Measurements from ENCODE around the gene HSP90AB1. TPM values are rescaled to one million over a fixed set of nuclear protein-coding genes. Genes with fewer than 3 reads are reported as not detected.

Gene HSP90AB1
- total and polyA plus RNA-seq, 2 experiments from 2014 or later: 665 to 876 TPM

DNA sequence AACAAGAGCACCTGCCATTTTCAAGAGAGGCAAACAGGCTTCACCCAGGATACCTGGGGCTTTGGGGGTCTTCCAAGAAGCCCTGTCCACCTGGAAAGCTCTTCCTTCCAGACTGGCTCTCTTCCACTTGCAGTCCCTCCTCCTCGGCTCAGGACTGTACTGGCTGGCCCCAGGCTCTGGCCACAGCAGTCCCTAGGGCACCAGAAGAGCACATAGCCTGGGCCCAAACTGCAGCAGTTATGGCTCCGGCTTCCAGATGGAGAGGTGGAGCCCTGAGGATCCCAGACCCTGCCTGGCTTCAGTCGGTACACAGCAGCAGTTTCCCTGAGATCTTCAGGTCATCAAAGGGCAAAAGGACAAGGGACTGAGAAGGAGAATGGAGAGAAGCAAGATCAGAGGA is 12.0 kb downstream of the HSP90AB1 start:
- peaks cover 19% of the 10 kb centered on the region for H3K36me3 ChIP-seq
- no peaks in the 10 kb centered on the region for H3K4me1 ChIP-seq (ENCODE audit: low read depth)
- no peak overlapping the region for H3K27ac ChIP-seq
- no peak for TF ChIP-seq CTCF (IDR thresholded peaks at IDR 0.05; ENCODE audit: low read depth, low read length)
- no peaks in the 10 kb centered on the region for H3K9me3 ChIP-seq (ENCODE audit: low read depth)
- H3K4me3 ChIP-seq: no peak overlapping the region
- DNase-seq (ENCODE audit: low read depth in 1 of 2, low spot score in 1 of 2): no peak
- no peaks in the 10 kb centered on the region for H3K27me3 ChIP-seq

DNA sequence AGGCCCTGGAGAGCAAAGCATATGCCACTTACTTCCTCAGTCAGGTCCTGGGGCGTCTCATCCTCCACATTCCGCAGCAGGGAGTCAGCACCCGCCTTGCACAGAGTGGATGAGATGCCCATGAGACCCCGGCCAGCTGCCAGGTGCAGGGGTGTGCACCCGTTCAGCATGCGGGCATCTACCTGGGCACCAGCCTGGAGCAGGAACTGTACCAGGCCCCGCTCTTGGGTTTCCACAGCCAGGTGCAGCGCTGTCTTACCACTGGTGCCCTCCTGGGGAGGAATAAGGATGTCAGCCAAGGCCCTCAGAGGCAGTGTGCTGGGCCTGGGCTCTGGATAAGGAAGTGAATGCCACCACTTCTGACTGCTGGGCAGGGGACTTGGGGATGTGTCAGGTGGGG is 13.1 kb downstream of the HSP90AB1 start:
- Histone ChIP-seq H3K27ac (no peak overlapping the region), H3K9me3 (ENCODE audit: low read depth) (no peaks in the 10 kb centered on the region), H3K36me3 (peaks cover 8% of the 10 kb centered on the region), H3K4me3 (no peak overlapping the region), H3K27me3 (no peaks in the 10 kb centered on the region), H3K4me1 (ENCODE audit: low read depth) (peaks cover 3% of the 10 kb centered on the region)
- no peak for TF ChIP-seq CTCF (IDR thresholded peaks at IDR 0.05; ENCODE audit: low read depth, low read length)
- DNase-seq (ENCODE audit: low read depth in 1 of 2, low spot score in 1 of 2): no peak

DNA sequence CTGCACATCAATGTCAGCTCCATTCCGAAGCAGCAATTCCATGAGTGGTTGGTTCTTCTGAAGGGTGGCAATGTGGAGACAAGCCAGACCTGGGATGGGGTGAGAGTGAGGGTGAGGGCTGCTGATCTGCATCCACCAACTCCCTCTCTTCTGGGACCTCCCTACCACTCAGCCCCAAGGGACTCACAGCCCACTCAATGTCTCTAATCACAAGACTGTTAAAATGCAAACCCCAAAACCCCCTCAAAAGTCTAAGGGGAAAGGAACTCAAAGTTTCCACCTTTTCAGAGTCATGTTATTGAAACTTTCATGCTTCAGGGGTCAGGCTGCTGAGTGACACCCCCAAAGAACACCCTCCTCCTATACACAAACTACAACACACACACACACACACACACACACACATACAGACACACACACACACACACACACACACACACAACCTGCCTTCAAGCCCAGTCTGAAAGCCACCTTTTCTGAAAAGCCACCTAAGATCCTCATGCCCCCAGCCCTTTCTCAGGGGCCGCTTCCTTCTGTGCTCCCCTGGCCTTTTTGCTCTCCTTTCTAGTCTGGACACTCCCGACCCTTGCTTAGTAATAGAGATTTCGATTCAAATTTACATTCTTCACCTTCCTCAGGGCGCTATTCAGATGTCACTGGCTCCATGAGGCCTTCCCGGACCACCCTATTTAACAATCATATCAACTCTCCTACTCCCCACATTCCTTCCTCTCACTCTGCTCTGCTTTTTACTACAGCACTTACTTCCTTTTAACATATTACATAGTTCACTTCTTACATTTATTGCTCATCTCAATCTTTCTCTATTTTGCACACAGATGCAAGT is 13.8 kb downstream of the HSP90AB1 start:
- no peak overlapping the region for H3K4me3 ChIP-seq
- no peak for DNase-seq (ENCODE audit: low read depth in 1 of 2, low spot score in 1 of 2)
- peaks cover 3% of the 10 kb centered on the region for H3K4me1 ChIP-seq (ENCODE audit: low read depth)
- H3K27me3 ChIP-seq: no peaks in the 10 kb centered on the region
- H3K9me3 ChIP-seq (ENCODE audit: low read depth): no peaks in the 10 kb centered on the region
- H3K36me3 ChIP-seq: peaks cover 1% of the 10 kb centered on the region
- no peak overlapping the region for H3K27ac ChIP-seq
- TF ChIP-seq CTCF (IDR thresholded peaks at IDR 0.05; ENCODE audit: low read depth, low read length): no peak

DNA sequence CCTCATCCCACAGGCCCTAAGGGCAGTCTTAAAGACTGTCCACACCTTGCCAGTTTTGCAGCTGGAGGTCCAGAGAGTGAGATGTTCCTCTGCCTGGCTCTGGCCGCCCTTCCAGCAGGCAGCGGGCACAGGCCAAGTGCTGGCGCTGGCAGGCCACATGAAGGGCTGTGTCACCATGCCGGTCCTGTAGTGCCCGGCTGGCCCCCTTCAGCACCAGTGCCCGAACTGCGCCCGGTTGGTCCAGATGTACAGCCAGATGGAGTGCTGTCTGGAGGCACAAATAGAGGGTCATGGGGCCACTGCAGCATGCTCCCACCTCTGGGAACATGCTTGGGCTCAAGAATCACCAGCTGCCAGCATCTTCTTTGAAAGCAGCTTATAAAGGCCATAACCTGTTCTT is 14.7 kb downstream of the HSP90AB1 start:
- TF ChIP-seq CTCF (IDR thresholded peaks at IDR 0.05; ENCODE audit: low read depth, low read length): no peak
- H3K9me3 ChIP-seq (ENCODE audit: low read depth): no peaks in the 10 kb centered on the region
- H3K36me3 ChIP-seq: no peaks in the 10 kb centered on the region
- no peak for DNase-seq (ENCODE audit: low read depth in 1 of 2, low spot score in 1 of 2)
- no peak overlapping the region for H3K27ac ChIP-seq
- H3K4me1 ChIP-seq (ENCODE audit: low read depth): peaks cover 3% of the 10 kb centered on the region
- no peak overlapping the region for H3K4me3 ChIP-seq
- no peaks in the 10 kb centered on the region for H3K27me3 ChIP-seq

DNA sequence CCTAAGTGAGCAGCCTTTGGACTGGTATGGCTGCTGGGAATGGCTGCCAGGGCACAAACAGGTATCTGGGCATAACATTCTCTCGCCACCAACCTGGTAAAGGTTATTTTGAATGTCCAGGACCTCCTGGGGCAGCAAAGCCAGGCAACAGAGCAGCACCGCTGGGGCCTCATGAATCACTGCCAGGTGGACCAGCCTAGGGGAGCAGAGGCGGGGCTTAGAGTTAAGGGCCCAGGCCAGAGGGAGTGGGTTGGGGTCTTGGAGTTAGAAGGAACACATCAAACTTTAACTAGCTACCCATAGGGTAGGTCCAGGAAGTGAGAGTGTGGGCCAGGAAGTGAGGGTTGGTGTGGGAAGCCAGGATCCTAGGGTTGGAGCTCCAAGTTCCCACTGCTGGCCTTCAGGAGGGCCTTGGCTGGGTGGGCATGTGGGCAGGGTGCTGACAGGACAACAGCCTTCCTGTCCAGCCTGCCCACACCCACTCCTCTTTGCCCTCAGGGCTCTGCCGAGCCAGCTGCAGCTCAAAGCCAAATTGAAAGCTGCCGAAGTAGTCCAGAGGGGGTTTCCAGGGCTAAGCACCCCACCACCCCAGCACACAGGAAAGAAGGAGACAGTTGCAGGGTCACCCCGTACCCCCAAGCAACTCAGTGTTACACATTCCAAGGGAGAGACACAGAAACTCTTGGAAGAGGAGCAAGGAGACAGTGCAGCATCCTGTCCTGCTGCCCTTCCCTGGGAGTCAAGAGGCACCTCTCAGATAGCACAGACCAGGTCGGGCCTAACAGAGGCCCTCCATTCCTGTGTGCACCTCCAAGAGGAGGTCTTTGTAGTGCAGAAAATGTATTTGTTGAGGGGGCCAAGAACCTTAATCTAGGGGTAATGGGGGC is 15.8 kb downstream of the HSP90AB1 start:
- TF ChIP-seq CTCF (IDR thresholded peaks at IDR 0.05; ENCODE audit: low read depth, low read length): no peak
- Histone ChIP-seq H3K4me3 (no peak overlapping the region), H3K4me1 (ENCODE audit: low read depth) (peaks cover 3% of the 10 kb centered on the region), H3K9me3 (ENCODE audit: low read depth) (no peaks in the 10 kb centered on the region), H3K36me3 (no peaks in the 10 kb centered on the region), H3K27ac (no peak overlapping the region), H3K27me3 (no peaks in the 10 kb centered on the region)
- no peak for DNase-seq (ENCODE audit: low read depth in 1 of 2, low spot score in 1 of 2)

All from cardiac muscle cell (in vitro differentiated cells and primary cell).